ENCODE results near the gene PRKAR2B.

DNA sequence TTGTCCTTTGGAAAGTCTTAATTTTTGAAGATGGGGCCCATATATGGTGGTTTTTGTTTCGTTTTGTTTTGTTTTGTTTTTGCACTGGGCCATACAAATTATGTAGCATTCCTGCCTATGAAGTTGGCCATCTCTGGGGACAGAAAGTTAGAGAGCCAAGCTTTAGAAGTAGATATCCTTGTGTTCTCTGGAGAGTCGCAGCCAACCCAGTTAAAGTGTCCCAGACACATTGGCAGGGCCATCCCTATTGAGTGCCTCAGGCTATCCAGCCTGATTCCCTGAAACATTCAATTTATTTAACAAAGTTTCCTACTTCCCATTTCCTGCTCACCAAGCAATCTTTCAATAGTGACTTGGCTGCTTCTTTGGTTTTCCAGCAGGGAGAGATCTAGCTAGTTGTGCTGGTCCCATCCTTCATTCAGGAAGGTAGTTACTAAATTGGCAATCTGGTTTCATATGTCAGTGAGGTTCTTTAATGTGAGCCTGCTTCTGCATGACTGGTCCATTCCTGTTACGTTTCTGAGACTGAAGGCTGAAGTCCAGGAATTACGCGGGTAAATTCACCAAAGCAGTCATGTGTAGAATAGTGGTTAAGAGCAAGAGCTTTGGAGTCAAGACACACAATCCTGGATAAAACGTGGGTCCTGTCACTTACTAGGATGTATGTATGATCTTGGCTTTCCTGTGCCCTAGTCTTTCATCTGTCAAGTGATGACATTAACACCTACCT is 75.0 kb downstream of the PRKAR2B start:
- no peak for TF ChIP-seq CTCF (conservative IDR thresholded peaks at IDR 0.05; ENCODE audit: low read depth, low read length)
- no peak for TF ChIP-seq POLR2A (IDR thresholded peaks at IDR 0.05; ENCODE audit: low read depth, low read length)
- no peak for TF ChIP-seq RAD21 (IDR thresholded peaks at IDR 0.05; ENCODE audit: low read length)
- no peak for TF ChIP-seq CEBPB (IDR thresholded peaks at IDR 0.05; ENCODE audit: low read depth, low read length)
- no peak for TF ChIP-seq BHLHE40 (IDR thresholded peaks at IDR 0.05; ENCODE audit: low read depth, low read length)

Measured in IMR-90 (cell line).